22Rv1 (cell line): Measurements from ENCODE around the gene CTAG1A.
"Not testable (repeated sequence)": the region's sequence is repeated elsewhere in the genome, so short reads cannot be mapped to it uniquely, and the experiment has no call there.

Source experiments
- ZFX ChIP-seq: fragments of 450-650 bp; IDR thresholded peaks from 2 replicates; pipeline ENCODE4 v1.6.1; 2017; ENCODE audit warnings: antibody characterized with exemption, borderline replicate concordance
- TF ChIP-seq, protein P1 (sequence below): fragments of 450-650 bp; IDR thresholded peaks from 2 replicates; pipeline ENCODE4 v1.5.1; 2017; ENCODE audit warnings: mild to moderate bottlenecking

DNA sequence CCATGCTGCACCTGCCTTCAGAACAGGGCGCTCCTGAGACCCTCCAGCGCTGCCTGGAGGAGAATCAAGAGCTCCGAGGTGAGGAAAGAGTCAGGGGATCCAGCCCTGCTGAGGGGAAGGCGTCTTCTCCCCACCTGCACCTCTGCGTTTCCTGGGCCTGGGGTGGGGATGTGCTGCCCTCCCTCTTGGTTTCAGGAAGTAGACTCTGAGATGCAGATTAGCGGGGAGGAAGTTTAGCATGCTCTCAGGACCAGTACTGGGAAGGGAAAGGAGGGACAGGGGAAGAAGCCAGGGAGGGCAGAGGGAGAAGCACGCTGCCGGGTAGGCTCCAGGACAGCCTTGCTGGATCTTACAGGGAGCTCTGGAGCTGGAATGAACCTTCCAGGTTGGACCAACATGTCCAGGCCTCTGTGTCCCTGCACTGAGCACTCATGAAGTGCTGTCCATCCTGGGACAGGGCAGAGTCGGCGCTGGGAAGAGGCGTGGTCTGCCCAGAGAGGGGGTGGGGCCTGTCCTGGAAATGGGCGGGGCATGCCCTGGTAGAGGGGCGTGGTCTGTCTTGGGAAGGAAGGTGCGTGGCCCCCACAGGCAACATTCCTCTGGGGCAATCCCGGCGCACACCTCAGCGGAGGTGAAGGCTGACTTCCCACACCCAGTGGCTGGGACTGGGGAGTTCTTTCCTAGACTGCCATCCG lies 32.7 kb upstream of the CTAG1A start:
- TF ChIP-seq, protein P1, sequence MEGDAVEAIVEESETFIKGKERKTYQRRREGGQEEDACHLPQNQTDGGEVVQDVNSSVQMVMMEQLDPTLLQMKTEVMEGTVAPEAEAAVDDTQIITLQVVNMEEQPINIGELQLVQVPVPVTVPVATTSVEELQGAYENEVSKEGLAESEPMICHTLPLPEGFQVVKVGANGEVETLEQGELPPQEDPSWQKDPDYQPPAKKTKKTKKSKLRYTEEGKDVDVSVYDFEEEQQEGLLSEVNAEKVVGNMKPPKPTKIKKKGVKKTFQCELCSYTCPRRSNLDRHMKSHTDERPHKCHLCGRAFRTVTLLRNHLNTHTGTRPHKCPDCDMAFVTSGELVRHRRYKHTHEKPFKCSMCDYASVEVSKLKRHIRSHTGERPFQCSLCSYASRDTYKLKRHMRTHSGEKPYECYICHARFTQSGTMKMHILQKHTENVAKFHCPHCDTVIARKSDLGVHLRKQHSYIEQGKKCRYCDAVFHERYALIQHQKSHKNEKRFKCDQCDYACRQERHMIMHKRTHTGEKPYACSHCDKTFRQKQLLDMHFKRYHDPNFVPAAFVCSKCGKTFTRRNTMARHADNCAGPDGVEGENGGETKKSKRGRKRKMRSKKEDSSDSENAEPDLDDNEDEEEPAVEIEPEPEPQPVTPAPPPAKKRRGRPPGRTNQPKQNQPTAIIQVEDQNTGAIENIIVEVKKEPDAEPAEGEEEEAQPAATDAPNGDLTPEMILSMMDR, result not testable (repeated sequence)
- TF ChIP-seq ZFX, result not testable (repeated sequence)
